Motor neuron (in vitro differentiated cells): ENCODE results near the gene UBE4B. TPM values are rescaled to one million over a fixed set of nuclear protein-coding genes. Genes with fewer than 3 reads are reported as not detected.
"Not testable (repeated sequence)": the region's sequence is repeated elsewhere in the genome, so short reads cannot be mapped to it uniquely, and the experiment has no call there.

Source experiments
- ATAC-seq, 8 experiments: fragments of 200-7000 bp; cut with Tn5 transposase; replicated peaks in 6 of 8; 2 replicates each; pipeline ENCODE4 v1.8.0; 2021; ENCODE audit warnings: mild to moderate bottlenecking in 8 of 8, moderate library complexity in 8 of 8
- H3K27ac ChIP-seq, 2 donors: fragments of 250-450 bp; sonication (Bioruptor Pico); 2 replicates each; pipeline ENCODE4 v1.9.0; 2021; ENCODE audit warnings: antibody characterized with exemption in 2 of 2, mild to moderate bottlenecking in 2 of 2, moderate library complexity in 1 of 2
- H3K4me1 ChIP-seq, 2 donors: fragments of 250-450 bp; sonication (Bioruptor Pico); replicated peaks in 1 of 2; 2 replicates each; pipeline ENCODE4 v1.6.1; 2021; ENCODE audit warnings: antibody characterized with exemption in 2 of 2, mild to moderate bottlenecking in 2 of 2, moderate library complexity in 1 of 2
- H3K4me3 ChIP-seq, 5 donors: fragments of 250-450 bp; sonication (Bioruptor Pico); 2 replicates each; pipeline ENCODE4 v1.9.0; 2021; ENCODE audit warnings: antibody characterized with exemption in 5 of 5, mild to moderate bottlenecking in 5 of 5, moderate library complexity in 4 of 5
- WGBS, 10 experiments: fragments of 450-650 bp; shearing (Covaris generic); methylation state at CpG; one replicate each; pipeline ENCODE4 v1.0.0; 2022; 5-methylcytosine and 5-hydroxymethylcytosine counted together
- in situ Hi-C, 9 experiments: fragments of 400-800 bp; cut with MboI; loops; one replicate each; pipeline ENCODE4 v1.15.0; 2021; ENCODE audit warnings: low sequenced_read_pairs in 9 of 9, low pct_unique_long_range_greater_than_20kb in 2 of 9; ENCODE audit not compliant: unreplicated experiment in 9 of 9
- total RNA-seq, 8 experiments: library from RNA; unstranded; fragments of 300-600 nt; gene quantifications; 2 replicates each; pipeline versions ENCODE4 v1.2.3 to v1.2.4, GENCODE V29; 2022

Gene UBE4B
- total RNA-seq, 8 experiments from 2014 or later, result 27.8 to 57.8 (median 44.6) TPM

- no peak for ATAC-seq
- no peak overlapping the region for H3K4me3 ChIP-seq
- peaks cover 3 to 14% of the 10 kb centered on the region in 2 donors for H3K4me1 ChIP-seq
- H3K27ac ChIP-seq, result no peak overlapping the region
- in situ Hi-C loops, result no loop called here
Observed at GRCh38 chr1:10220200-10220599, 187.4 kb downstream of the UBE4B start.

GRCh38 chr1:10220657-10221056 is 187.9 kb downstream of the UBE4B start:
- ATAC-seq, in situ Hi-C loops, H3K27ac ChIP-seq, H3K4me3 ChIP-seq: not testable (repeated sequence)
- peaks cover 6 to 14% of the 10 kb centered on the region in 2 donors for H3K4me1 ChIP-seq
- 88 to 100% (median 98%) methylated on average over 2 to 6 of the region's 6 CpGs; no CpG with 5 or more reads in 3 of the 10 experiments for WGBS, 10 experiments

DNA sequence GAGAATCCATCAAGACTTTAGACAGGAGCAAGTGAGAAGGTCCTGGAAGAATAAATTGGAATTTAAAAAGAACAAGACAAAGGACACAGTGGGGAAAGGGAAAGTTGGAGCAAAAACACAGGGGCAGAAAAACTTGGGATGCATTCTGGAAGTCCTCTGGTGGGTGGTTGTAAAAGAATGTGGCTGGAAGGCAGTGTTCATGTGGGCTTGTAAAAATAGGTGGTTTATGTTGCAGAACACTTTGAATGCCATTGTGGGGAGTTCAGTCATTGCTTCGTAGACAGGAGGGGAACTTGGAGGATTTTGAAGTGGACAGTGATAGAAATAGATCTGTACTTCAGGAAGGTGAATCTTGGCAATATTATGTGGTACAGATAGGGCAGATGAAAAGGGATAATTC is 192.8 kb downstream of the UBE4B start:
- Histone ChIP-seq H3K4me1 (peaks cover 5 to 6% of the 10 kb centered on the region in 2 donors), H3K4me3 (no peak overlapping the region), H3K27ac (no peak overlapping the region)
- ATAC-seq, result no peak
- in situ Hi-C loops, result no loop called here
- 19 to 100% (median 63%) methylated on average over 1 of the region's 1 CpG; no CpG with 5 or more reads in 1 of the 10 experiments for WGBS, 10 experiments

- H3K4me1 ChIP-seq, result peaks cover 5 to 12% of the 10 kb centered on the region in 2 donors
- WGBS, 10 experiments, result 80 to 100% (median 94%) methylated on average over 1 to 2 of the region's 2 CpGs; no CpG with 5 or more reads in 1 of the 10 experiments
- ATAC-seq, result no peak
- no peak overlapping the region for H3K27ac ChIP-seq
- in situ Hi-C loops, result no loop called here
- H3K4me3 ChIP-seq, result no peak overlapping the region
Observed at GRCh38 chr1:10228528-10228927, 195.8 kb downstream of the UBE4B start.

GRCh38 chr1:10229903-10230302 is 197.1 kb downstream of the UBE4B start:
- Histone ChIP-seq H3K4me1 (peaks cover 5 to 12% of the 10 kb centered on the region in 2 donors), H3K4me3 (no peak overlapping the region), H3K27ac (no peak overlapping the region)
- in situ Hi-C loops, result no loop called here
- no peak for ATAC-seq
- WGBS, 10 experiments, result 79 to 100% (median 93%) methylated on average over 1 to 4 of the region's 5 CpGs; no CpG with 5 or more reads in 1 of the 10 experiments

Other genes with a start within 250 kb of the UBE4B start
- gene CLSTN1, start 209.0 kb upstream of the UBE4B start, total RNA-seq, result 100 to 1,000 TPM in 5 of 8 experiments, 10 to 100 TPM in 3; 36.6 to 140 (median 112) TPM
- gene CTNNBIP1, start 122.7 kb upstream of the UBE4B start, total RNA-seq, result 10 to 100 TPM in 6 of 8 experiments, 1 to 10 TPM in 2; 4.9 to 33.1 (median 24.1) TPM
- 10 to 100 TPM; 19.0 to 88.2 (median 58.2) TPM for gene LZIC, start 89.6 kb upstream of the UBE4B start, total RNA-seq
- gene NMNAT1, start 89.5 kb upstream of the UBE4B start, total RNA-seq, result 10 to 100 TPM in 3 of 8 experiments, 1 to 10 TPM in 5; 7.4 to 16.3 (median 9.4) TPM
- under 1 TPM in 1 of 8 experiments, not detected in 7; 0.62 TPM for gene RBP7, start 35.7 kb upstream of the UBE4B start, total RNA-seq
- gene KIF1B, start 177.6 kb downstream of the UBE4B start, total RNA-seq, result 100 to 1,000 TPM in 5 of 8 experiments, 10 to 100 TPM in 3; 17.4 to 179 (median 157) TPM